ENCODE data around the gene TSPAN1. TPM values are rescaled to one million over a fixed set of nuclear protein-coding genes. Genes with fewer than 3 reads are reported as not detected.

The TSPAN1 gene
- polyA plus RNA-seq, 1 of the 3 experiments (the other 2 are of a cell fraction) = 12.2 TPM

DNA sequence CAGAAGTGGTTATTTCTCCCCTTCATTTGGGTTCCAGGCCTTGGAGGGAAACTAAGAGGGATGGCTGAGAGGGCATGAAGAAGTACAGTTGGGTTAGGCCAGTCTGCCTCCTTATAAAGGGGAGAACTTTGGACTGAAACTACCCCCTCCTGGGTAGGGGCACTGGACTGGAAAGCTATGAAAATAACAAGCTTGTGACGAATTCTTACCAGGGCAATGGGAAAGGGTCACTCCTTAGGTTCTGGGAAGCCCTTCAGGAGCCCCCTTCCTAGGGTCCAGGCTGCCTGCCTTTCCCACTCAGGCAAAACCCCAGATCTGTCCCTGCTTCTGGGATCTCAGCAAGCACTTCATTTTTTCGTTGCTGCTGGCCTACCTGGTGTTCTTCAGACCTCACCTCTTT lies 11.2 kb downstream of the TSPAN1 start:
- CTCF ChIA-PET = no interaction called here
- H3K4me1 ChIP-seq (ENCODE audit: control insufficient read depth in 1 of 2, insufficient read depth in 2 of 2, low read depth in 1 of 2, low read length in 1 of 2) = peaks cover 22 to 25% of the 10 kb centered on the region in 2 experiments; a peak in 3 of 4 replicates

DNA sequence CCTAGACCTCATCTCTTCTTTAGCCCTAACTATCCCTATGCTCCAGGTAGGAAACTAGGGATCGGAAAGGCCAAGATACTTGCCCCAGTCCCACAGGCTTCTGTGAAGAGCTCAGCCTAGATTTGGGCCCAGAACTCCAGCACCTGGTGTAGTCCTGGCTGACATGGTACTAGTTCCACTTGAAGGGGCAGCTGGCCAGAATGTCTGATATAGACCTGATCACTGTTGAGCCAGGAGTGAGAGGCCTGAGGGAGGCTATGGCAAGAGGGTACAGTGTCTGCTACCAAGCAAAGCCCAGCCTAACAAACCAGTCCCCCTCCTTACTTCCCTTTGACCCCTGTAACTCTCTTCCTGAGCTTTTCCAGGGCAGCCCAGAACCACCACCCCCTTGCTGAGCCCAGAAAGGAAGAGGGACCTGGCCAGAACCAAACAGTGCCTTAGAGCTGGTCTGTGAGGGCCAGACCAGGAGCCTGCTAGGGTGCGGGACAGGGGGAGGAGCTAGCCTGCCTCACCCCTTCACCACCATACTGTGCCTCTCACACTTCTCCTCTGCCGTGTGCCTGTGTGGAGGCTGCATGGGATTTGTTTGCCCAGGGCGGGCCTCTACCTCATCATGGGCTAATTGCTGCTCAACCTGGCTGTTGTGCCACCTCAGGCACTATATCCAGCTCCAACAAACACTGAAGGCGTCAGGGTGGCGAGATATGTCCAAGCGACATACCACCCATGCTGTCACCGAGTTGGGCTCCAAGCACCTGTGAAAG lies 12.4 kb downstream of the TSPAN1 start:
- H3K27me3 ChIP-seq (ENCODE audit: insufficient read depth) = no peaks in the 10 kb centered on the region
- no peaks in the 10 kb centered on the region for H3K79me2 ChIP-seq (ENCODE audit: insufficient read depth)
- peaks cover 15% of the 10 kb centered on the region in 2 experiments; a peak in 3 of 4 replicates for H3K4me1 ChIP-seq (ENCODE audit: control insufficient read depth in 1 of 2, insufficient read depth in 2 of 2, low read depth in 1 of 2, low read length in 1 of 2)
- peaks cover 8 to 37% of the 10 kb centered on the region in 2 experiments for H3K36me3 ChIP-seq (replicated peaks in 1 of 2; ENCODE audit: control insufficient read depth in 1 of 2, insufficient read depth in 2 of 2, low read length in 1 of 2)
- H3F3A ChIP-seq (replicated peaks; ENCODE audit: insufficient read depth) = peaks cover 21% of the 10 kb centered on the region
- 100% methylated on average over 6 of the region's 8 CpGs for WGBS (ENCODE audit: low lambda C conversion rate)
- no peak overlapping the region for H3K9ac ChIP-seq
- CTCF ChIA-PET = interaction anchor here (1.1 to 1.3 kb wide), 3 partner anchors 10 to 36 kb away, joined by 3 to 8 read pairs (median 3); no protein-coding TSS in a partner anchor
- no peak overlapping the region for H3K27ac ChIP-seq (ENCODE audit: low read depth in 2 of 2, low read length in 1 of 2)
- no peak overlapping the region for H3K4me3 ChIP-seq (ENCODE audit: low read depth in 2 of 2, low read length in 1 of 2)
- no peak for DNase-seq
- H3K9me2 ChIP-seq = no peaks in the 10 kb centered on the region
- no peak overlapping the region for H3K4me2 ChIP-seq
- no peaks in the 10 kb centered on the region for H4K20me1 ChIP-seq (ENCODE audit: insufficient read depth)
- POLR2A ChIA-PET = interaction anchor here (0.7 kb wide), 1 partner anchor 509 kb away, joined by 3 read pairs; no protein-coding TSS in a partner anchor
- no peaks in the 10 kb centered on the region for H3K9me3 ChIP-seq
- H2AFZ ChIP-seq (ENCODE audit: low read depth) = no peak overlapping the region
- TF ChIP-seq MXI1 (IDR thresholded peaks at IDR 0.05; ENCODE audit: low read depth, low read length) = no peak
- TF ChIP-seq FOSL2 (IDR thresholded peaks at IDR 0.05; ENCODE audit: borderline replicate concordance, low read depth) = no peak
- TF ChIP-seq, protein P1, sequence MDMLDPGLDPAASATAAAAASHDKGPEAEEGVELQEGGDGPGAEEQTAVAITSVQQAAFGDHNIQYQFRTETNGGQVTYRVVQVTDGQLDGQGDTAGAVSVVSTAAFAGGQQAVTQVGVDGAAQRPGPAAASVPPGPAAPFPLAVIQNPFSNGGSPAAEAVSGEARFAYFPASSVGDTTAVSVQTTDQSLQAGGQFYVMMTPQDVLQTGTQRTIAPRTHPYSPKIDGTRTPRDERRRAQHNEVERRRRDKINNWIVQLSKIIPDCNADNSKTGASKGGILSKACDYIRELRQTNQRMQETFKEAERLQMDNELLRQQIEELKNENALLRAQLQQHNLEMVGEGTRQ (IDR thresholded peaks at IDR 0.05; ENCODE audit: borderline replicate concordance, low read depth, low read length) = no peak
- TF ChIP-seq, protein P2, sequence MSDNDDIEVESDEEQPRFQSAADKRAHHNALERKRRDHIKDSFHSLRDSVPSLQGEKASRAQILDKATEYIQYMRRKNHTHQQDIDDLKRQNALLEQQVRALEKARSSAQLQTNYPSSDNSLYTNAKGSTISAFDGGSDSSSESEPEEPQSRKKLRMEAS (IDR thresholded peaks at IDR 0.05; ENCODE audit: low read depth) = no peak
- TF ChIP-seq, protein P3, sequence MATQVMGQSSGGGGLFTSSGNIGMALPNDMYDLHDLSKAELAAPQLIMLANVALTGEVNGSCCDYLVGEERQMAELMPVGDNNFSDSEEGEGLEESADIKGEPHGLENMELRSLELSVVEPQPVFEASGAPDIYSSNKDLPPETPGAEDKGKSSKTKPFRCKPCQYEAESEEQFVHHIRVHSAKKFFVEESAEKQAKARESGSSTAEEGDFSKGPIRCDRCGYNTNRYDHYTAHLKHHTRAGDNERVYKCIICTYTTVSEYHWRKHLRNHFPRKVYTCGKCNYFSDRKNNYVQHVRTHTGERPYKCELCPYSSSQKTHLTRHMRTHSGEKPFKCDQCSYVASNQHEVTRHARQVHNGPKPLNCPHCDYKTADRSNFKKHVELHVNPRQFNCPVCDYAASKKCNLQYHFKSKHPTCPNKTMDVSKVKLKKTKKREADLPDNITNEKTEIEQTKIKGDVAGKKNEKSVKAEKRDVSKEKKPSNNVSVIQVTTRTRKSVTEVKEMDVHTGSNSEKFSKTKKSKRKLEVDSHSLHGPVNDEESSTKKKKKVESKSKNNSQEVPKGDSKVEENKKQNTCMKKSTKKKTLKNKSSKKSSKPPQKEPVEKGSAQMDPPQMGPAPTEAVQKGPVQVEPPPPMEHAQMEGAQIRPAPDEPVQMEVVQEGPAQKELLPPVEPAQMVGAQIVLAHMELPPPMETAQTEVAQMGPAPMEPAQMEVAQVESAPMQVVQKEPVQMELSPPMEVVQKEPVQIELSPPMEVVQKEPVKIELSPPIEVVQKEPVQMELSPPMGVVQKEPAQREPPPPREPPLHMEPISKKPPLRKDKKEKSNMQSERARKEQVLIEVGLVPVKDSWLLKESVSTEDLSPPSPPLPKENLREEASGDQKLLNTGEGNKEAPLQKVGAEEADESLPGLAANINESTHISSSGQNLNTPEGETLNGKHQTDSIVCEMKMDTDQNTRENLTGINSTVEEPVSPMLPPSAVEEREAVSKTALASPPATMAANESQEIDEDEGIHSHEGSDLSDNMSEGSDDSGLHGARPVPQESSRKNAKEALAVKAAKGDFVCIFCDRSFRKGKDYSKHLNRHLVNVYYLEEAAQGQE (IDR thresholded peaks at IDR 0.05; ENCODE audit: low read depth, low read length) = no peak
- TF ChIP-seq MEF2A (IDR thresholded peaks at IDR 0.05; ENCODE audit: borderline replicate concordance, low read depth) = no peak

More for the DNA sequence above, 11.2 kb downstream of the TSPAN1 start:
- TF ChIP-seq ELF1 (IDR thresholded peaks at IDR 0.05) (no peak), GABPA (IDR thresholded peaks at IDR 0.05; ENCODE audit: low read depth) (no peak), EP300 (IDR thresholded peaks at IDR 0.05; ENCODE audit: borderline replicate concordance in 1 of 2, low read depth in 1 of 2, low read length in 1 of 2) (no peak)
- TF ChIP-seq, protein P4, sequence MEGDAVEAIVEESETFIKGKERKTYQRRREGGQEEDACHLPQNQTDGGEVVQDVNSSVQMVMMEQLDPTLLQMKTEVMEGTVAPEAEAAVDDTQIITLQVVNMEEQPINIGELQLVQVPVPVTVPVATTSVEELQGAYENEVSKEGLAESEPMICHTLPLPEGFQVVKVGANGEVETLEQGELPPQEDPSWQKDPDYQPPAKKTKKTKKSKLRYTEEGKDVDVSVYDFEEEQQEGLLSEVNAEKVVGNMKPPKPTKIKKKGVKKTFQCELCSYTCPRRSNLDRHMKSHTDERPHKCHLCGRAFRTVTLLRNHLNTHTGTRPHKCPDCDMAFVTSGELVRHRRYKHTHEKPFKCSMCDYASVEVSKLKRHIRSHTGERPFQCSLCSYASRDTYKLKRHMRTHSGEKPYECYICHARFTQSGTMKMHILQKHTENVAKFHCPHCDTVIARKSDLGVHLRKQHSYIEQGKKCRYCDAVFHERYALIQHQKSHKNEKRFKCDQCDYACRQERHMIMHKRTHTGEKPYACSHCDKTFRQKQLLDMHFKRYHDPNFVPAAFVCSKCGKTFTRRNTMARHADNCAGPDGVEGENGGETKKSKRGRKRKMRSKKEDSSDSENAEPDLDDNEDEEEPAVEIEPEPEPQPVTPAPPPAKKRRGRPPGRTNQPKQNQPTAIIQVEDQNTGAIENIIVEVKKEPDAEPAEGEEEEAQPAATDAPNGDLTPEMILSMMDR (IDR thresholded peaks at IDR 0.05) = no peak
- TF ChIP-seq, protein P5, sequence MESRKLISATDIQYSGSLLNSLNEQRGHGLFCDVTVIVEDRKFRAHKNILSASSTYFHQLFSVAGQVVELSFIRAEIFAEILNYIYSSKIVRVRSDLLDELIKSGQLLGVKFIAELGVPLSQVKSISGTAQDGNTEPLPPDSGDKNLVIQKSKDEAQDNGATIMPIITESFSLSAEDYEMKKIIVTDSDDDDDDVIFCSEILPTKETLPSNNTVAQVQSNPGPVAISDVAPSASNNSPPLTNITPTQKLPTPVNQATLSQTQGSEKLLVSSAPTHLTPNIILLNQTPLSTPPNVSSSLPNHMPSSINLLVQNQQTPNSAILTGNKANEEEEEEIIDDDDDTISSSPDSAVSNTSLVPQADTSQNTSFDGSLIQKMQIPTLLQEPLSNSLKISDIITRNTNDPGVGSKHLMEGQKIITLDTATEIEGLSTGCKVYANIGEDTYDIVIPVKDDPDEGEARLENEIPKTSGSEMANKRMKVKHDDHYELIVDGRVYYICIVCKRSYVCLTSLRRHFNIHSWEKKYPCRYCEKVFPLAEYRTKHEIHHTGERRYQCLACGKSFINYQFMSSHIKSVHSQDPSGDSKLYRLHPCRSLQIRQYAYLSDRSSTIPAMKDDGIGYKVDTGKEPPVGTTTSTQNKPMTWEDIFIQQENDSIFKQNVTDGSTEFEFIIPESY (IDR thresholded peaks at IDR 0.05; ENCODE audit: borderline replicate concordance, low read depth) = no peak
- TF ChIP-seq, protein P6, sequence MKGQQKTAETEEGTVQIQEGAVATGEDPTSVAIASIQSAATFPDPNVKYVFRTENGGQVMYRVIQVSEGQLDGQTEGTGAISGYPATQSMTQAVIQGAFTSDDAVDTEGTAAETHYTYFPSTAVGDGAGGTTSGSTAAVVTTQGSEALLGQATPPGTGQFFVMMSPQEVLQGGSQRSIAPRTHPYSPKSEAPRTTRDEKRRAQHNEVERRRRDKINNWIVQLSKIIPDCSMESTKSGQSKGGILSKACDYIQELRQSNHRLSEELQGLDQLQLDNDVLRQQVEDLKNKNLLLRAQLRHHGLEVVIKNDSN (IDR thresholded peaks at IDR 0.05; ENCODE audit: borderline replicate concordance, low read depth) = no peak
- TF ChIP-seq, protein P2 (IDR thresholded peaks at IDR 0.05; ENCODE audit: low read depth) = no peak
- H3K79me2 ChIP-seq (ENCODE audit: insufficient read depth) = no peaks in the 10 kb centered on the region
- POLR2A ChIA-PET = no interaction called here
- no peak overlapping the region for H3K27ac ChIP-seq (ENCODE audit: low read depth in 2 of 2, low read length in 1 of 2)
- no peak for DNase-seq
- no peak overlapping the region for H3K4me2 ChIP-seq
- no peaks in the 10 kb centered on the region for H3K9me3 ChIP-seq
- H3F3A ChIP-seq (replicated peaks; ENCODE audit: insufficient read depth) = peaks cover 21% of the 10 kb centered on the region
- H3K9ac ChIP-seq = no peak overlapping the region
- H3K4me3 ChIP-seq (ENCODE audit: low read depth in 2 of 2, low read length in 1 of 2) = no peak overlapping the region
- no peaks in the 10 kb centered on the region for H4K20me1 ChIP-seq (ENCODE audit: insufficient read depth)
- H3K9me2 ChIP-seq = no peaks in the 10 kb centered on the region
- H2AFZ ChIP-seq (ENCODE audit: low read depth) = no peak overlapping the region
- WGBS (ENCODE audit: low lambda C conversion rate) = 100% methylated on average over 2 of the region's 2 CpGs
- no peaks in the 10 kb centered on the region for H3K27me3 ChIP-seq (ENCODE audit: insufficient read depth)
- peaks cover 8 to 29% of the 10 kb centered on the region in 2 experiments for H3K36me3 ChIP-seq (replicated peaks in 1 of 2; ENCODE audit: control insufficient read depth in 1 of 2, insufficient read depth in 2 of 2, low read length in 1 of 2)
